ENCODE measurements around the gene CEP250. TPM values are rescaled to one million over a fixed set of nuclear protein-coding genes. Genes with fewer than 3 reads are reported as not detected.

Gene CEP250
- polyA plus RNA-seq, 1 donor (not counting 4 experiments of a cell fraction or from before 2014, with no cell fraction given): 8.1 TPM

GRCh38 chr20:35503281-35503680 is 47.9 kb downstream of the CEP250 start:
- Histone ChIP-seq H3K4me3 (ENCODE audit: control insufficient read depth in 2 of 3, extremely low read depth in 1 of 3, insufficient read depth in 2 of 3, low read depth in 1 of 3, low read length in 3 of 3) (no peak overlapping the region), H3K36me3 (ENCODE audit: control insufficient read depth in 2 of 2, extremely low read depth in 1 of 2, insufficient read depth in 2 of 2, low read length in 2 of 2) (peaks cover 13 to 25% of the 10 kb centered on the region in 2 experiments), H3K4me2 (ENCODE audit: control insufficient read depth, extremely low read depth, insufficient read depth, low read depth, low read length) (no peak overlapping the region), H3K9me3 (ENCODE audit: control insufficient read depth, low read depth, low read length) (no peaks in the 10 kb centered on the region), H2AFZ (ENCODE audit: control insufficient read depth, low read length) (no peak overlapping the region), H3K9ac (ENCODE audit: control insufficient read depth, extremely low read depth, insufficient read depth, low read length) (no peak overlapping the region), H3K79me2 (ENCODE audit: control insufficient read depth, insufficient read depth, low read length) (no peaks in the 10 kb centered on the region), H4K20me1 (ENCODE audit: control insufficient read depth, extremely low read depth, insufficient read depth, low read length) (no peaks in the 10 kb centered on the region), H3K4me1 (ENCODE audit: control insufficient read depth, extremely low read depth, insufficient read depth, low read length) (no peaks in the 10 kb centered on the region), H3K27me3 (ENCODE audit: control insufficient read depth, extremely low read depth, insufficient read depth, low read length) (no peaks in the 10 kb centered on the region), H3K27ac (ENCODE audit: control insufficient read depth, insufficient read depth, low read length) (no peak overlapping the region), H3K9me1 (ENCODE audit: control insufficient read depth, extremely low read depth, insufficient read depth, low read length) (no peaks in the 10 kb centered on the region)
- TF ChIP-seq CTCF (optimal IDR thresholded peaks at IDR 0.05 in 1 of 3, IDR thresholded peaks at IDR 0.05 in 1 of 3, conservative IDR thresholded peaks at IDR 0.05 in 1 of 3; ENCODE audit: extremely low read depth in 1 of 3, insufficient read depth in 2 of 3, low read length in 3 of 3): no peak
- no peak for TF ChIP-seq EZH2 (IDR thresholded peaks at IDR 0.05; ENCODE audit: low read length)
- FAIRE-seq (no peak), DNase-seq (ENCODE audit: low read depth, low spot score) (no peak)
- dilution Hi-C loops (cut with MboI; ENCODE audit: extremely low pct_ligation_motif_present, low sequenced_read_pairs): no loop called here

GRCh38 chr20:35503841-35504561 is 48.6 kb downstream of the CEP250 start:
- no peaks in the 10 kb centered on the region for H3K4me1 ChIP-seq (ENCODE audit: control insufficient read depth, extremely low read depth, insufficient read depth, low read length)
- H3K79me2 ChIP-seq (ENCODE audit: control insufficient read depth, insufficient read depth, low read length): no peaks in the 10 kb centered on the region
- FAIRE-seq (no peak), DNase-seq (ENCODE audit: low read depth, low spot score) (no peak)
- dilution Hi-C loops (cut with MboI; ENCODE audit: extremely low pct_ligation_motif_present, low sequenced_read_pairs): no loop called here
- H4K20me1 ChIP-seq (ENCODE audit: control insufficient read depth, extremely low read depth, insufficient read depth, low read length): no peaks in the 10 kb centered on the region
- H3K9me1 ChIP-seq (ENCODE audit: control insufficient read depth, extremely low read depth, insufficient read depth, low read length): no peaks in the 10 kb centered on the region
- no peak overlapping the region for H3K4me2 ChIP-seq (ENCODE audit: control insufficient read depth, extremely low read depth, insufficient read depth, low read depth, low read length)
- no peak overlapping the region for H2AFZ ChIP-seq (ENCODE audit: control insufficient read depth, low read length)
- H3K4me3 ChIP-seq (ENCODE audit: control insufficient read depth in 2 of 3, extremely low read depth in 1 of 3, insufficient read depth in 2 of 3, low read depth in 1 of 3, low read length in 3 of 3): no peak overlapping the region
- no peak overlapping the region for H3K27ac ChIP-seq (ENCODE audit: control insufficient read depth, insufficient read depth, low read length)
- H3K27me3 ChIP-seq (ENCODE audit: control insufficient read depth, extremely low read depth, insufficient read depth, low read length): no peaks in the 10 kb centered on the region
- H3K36me3 ChIP-seq (ENCODE audit: control insufficient read depth in 2 of 2, extremely low read depth in 1 of 2, insufficient read depth in 2 of 2, low read length in 2 of 2): peaks cover 13 to 28% of the 10 kb centered on the region in 2 experiments
- H3K9ac ChIP-seq (ENCODE audit: control insufficient read depth, extremely low read depth, insufficient read depth, low read length): no peak overlapping the region
- TF ChIP-seq EZH2 (IDR thresholded peaks at IDR 0.05; ENCODE audit: low read length) (no peak), CTCF (optimal IDR thresholded peaks at IDR 0.05 in 1 of 3, IDR thresholded peaks at IDR 0.05 in 1 of 3, conservative IDR thresholded peaks at IDR 0.05 in 1 of 3; ENCODE audit: extremely low read depth in 1 of 3, insufficient read depth in 2 of 3, low read length in 3 of 3) (no peak)
- no peaks in the 10 kb centered on the region for H3K9me3 ChIP-seq (ENCODE audit: control insufficient read depth, low read depth, low read length)
